Measurements from ENCODE around the gene PRDM12.

The PRDM12 gene

GRCh38 chr9:130668659-130669058 lies 4.3 kb downstream of the PRDM12 start:
- in situ Hi-C loops (cut with MboI; ENCODE audit: low sequenced_read_pairs, unreplicated experiment) = no loop called here
- TF ChIP-seq CTCF (IDR thresholded peaks at IDR 0.05; ENCODE audit: borderline replicate concordance, control extremely low read depth, extremely low read depth, insufficient read depth, missing control alignments) = no peak
- DNase-seq (ENCODE audit: low spot score) = no peak

- in situ Hi-C loops (cut with MboI; ENCODE audit: low sequenced_read_pairs, unreplicated experiment) = no loop called here
- TF ChIP-seq CTCF (IDR thresholded peaks at IDR 0.05; ENCODE audit: borderline replicate concordance, control extremely low read depth, extremely low read depth, insufficient read depth, missing control alignments) = no peak
- no peak for DNase-seq (ENCODE audit: low spot score)
Observed at GRCh38 chr9:130669965-130670364, 5.6 kb downstream of the PRDM12 start.

- DNase-seq (ENCODE audit: low spot score) = no peak
- no peak for TF ChIP-seq CTCF (IDR thresholded peaks at IDR 0.05; ENCODE audit: borderline replicate concordance, control extremely low read depth, extremely low read depth, insufficient read depth, missing control alignments)
- in situ Hi-C loops (cut with MboI; ENCODE audit: low sequenced_read_pairs, unreplicated experiment) = no loop called here
Observed at GRCh38 chr9:130670644-130671043, 6.2 kb downstream of the PRDM12 start.

GRCh38 chr9:130672466-130672865 lies 8.1 kb downstream of the PRDM12 start:
- in situ Hi-C loops (cut with MboI; ENCODE audit: low sequenced_read_pairs, unreplicated experiment) = no loop called here
- no peak for DNase-seq (ENCODE audit: low spot score)
- no peak for TF ChIP-seq CTCF (IDR thresholded peaks at IDR 0.05; ENCODE audit: borderline replicate concordance, control extremely low read depth, extremely low read depth, insufficient read depth, missing control alignments)

GRCh38 chr9:130672933-130673615 lies 8.7 kb downstream of the PRDM12 start:
- in situ Hi-C loops (cut with MboI; ENCODE audit: low sequenced_read_pairs, unreplicated experiment) = no loop called here
- no peak for DNase-seq (ENCODE audit: low spot score)
- no peak for TF ChIP-seq CTCF (IDR thresholded peaks at IDR 0.05; ENCODE audit: borderline replicate concordance, control extremely low read depth, extremely low read depth, insufficient read depth, missing control alignments)

GRCh38 chr9:130675396-130675795 lies 11.0 kb downstream of the PRDM12 start:
- TF ChIP-seq CTCF (IDR thresholded peaks at IDR 0.05; ENCODE audit: borderline replicate concordance, control extremely low read depth, extremely low read depth, insufficient read depth, missing control alignments) = no peak
- no peak for DNase-seq (ENCODE audit: low spot score)
- in situ Hi-C loops (cut with MboI; ENCODE audit: low sequenced_read_pairs, unreplicated experiment) = loop anchor here (25.0 kb wide), 1 partner anchor 213 kb away; no protein-coding TSS in a partner anchor

Data from GM13976 (cell line).